Measurements from ENCODE around the gene DAPP1. TPM values are rescaled to one million over a fixed set of nuclear protein-coding genes. Genes with fewer than 3 reads are reported as not detected.

DAPP1 gene
- total and polyA plus RNA-seq, 2 donors (not counting 3 experiments of a cell fraction or from before 2014, with no cell fraction given): not detected

DNA sequence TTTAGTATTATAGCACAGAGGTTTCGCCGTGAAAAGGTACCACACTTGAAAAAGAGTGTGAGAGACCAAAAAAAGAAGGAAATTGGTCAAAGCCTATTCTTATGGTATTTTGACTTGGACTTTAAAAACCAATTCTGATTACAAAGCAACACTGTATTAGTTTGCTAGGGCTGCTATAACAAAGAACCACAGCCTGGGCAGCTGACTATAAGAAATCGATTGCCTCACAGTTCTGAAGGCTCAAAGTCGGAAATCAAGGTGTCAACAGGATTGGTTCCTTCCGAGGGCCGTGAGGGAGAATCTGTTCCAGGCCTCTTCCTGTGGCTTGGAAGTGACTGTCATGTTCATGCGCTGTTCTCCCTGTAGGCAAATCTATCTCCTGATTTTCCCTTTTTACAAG, 17.9 kb downstream of the DAPP1 start:
- Histone ChIP-seq H2AFZ (ENCODE audit: low read depth, low read length) (no peak overlapping the region), H3K4me1 (ENCODE audit: control insufficient read depth, extremely low read depth, insufficient read depth, low read length) (no peaks in the 10 kb centered on the region), H3K9me1 (replicated peaks; ENCODE audit: control insufficient read depth, extremely low read depth, insufficient read depth, low read length) (no peaks in the 10 kb centered on the region), H3K27me3 (ENCODE audit: control insufficient read depth in 2 of 2, insufficient read depth in 2 of 2, low read length in 2 of 2) (peaks cover 0 to 2% of the 10 kb centered on the region in 2 experiments), H3K4me2 (ENCODE audit: insufficient read depth, low read length) (no peak overlapping the region), H3K4me3 (replicated peaks in 1 of 3; ENCODE audit: insufficient read depth in 1 of 3, low read depth in 1 of 3, low read length in 3 of 3) (no peak overlapping the region), H3K9ac (replicated peaks; ENCODE audit: extremely low read depth, insufficient read depth, low read length) (no peak overlapping the region), H4K20me1 (replicated peaks; ENCODE audit: control insufficient read depth, extremely low read depth, insufficient read depth, low read length) (no peaks in the 10 kb centered on the region), H3K27ac (ENCODE audit: insufficient read depth, low read depth, low read length) (no peak overlapping the region), H3K9me3 (replicated peaks; ENCODE audit: control insufficient read depth, insufficient read depth, low read length) (no peaks in the 10 kb centered on the region), H3K79me2 (ENCODE audit: control insufficient read depth, insufficient read depth, low read length) (no peaks in the 10 kb centered on the region), H3K36me3 (ENCODE audit: control insufficient read depth in 2 of 2, extremely low read depth in 1 of 2, insufficient read depth in 2 of 2, low read length in 2 of 2) (no peaks in the 10 kb centered on the region)
- no peak for FAIRE-seq
- no peak for TF ChIP-seq EZH2 (IDR thresholded peaks at IDR 0.05; ENCODE audit: borderline replicate concordance, low read depth, low read length, severe bottlenecking)
- no peak for DNase-seq (ENCODE audit: low read depth, low spot score)
- ChIA-PET POLR2A (no interaction called here), CTCF (no interaction called here)
- no TSS peak for BruUV-seq (replicated peaks)
- intact Hi-C loops (cut with micrococcal nuclease): no loop called here
- dilution Hi-C loops (cut with MboI; ENCODE audit: extremely low pct_ligation_motif_present, low sequenced_read_pairs): no loop called here

DNA sequence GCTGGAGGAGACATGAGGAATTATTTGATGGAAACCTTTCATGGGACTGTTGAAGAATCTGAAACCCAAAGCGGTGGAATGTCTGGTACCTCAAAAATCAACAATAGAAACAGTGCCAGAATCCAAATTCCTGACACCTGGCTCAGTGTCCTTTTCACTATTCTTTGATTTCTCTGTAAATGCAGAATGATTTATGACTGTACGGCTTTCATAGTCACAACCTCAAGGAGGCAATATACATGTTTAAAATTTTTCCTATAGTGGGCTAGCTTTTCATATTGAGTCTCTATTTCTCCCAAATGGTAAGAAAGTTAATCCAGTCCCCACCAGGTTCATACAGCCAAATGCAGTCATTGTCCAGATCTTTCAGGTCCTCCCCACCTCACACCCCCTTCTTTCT, 19.3 kb downstream of the DAPP1 start:
- POLR2A ChIA-PET: no interaction called here
- no peak for FAIRE-seq

More for the DNA sequence above, 19.3 kb downstream of the DAPP1 start:
- Histone ChIP-seq H3K9me3 (replicated peaks; ENCODE audit: control insufficient read depth, insufficient read depth, low read length) (no peaks in the 10 kb centered on the region), H3K27ac (ENCODE audit: insufficient read depth, low read depth, low read length) (no peak overlapping the region), H3K9me1 (replicated peaks; ENCODE audit: control insufficient read depth, extremely low read depth, insufficient read depth, low read length) (no peaks in the 10 kb centered on the region), H3K36me3 (ENCODE audit: control insufficient read depth in 2 of 2, extremely low read depth in 1 of 2, insufficient read depth in 2 of 2, low read length in 2 of 2) (no peaks in the 10 kb centered on the region), H3K4me2 (ENCODE audit: insufficient read depth, low read length) (no peak overlapping the region), H3K27me3 (ENCODE audit: control insufficient read depth in 2 of 2, insufficient read depth in 2 of 2, low read length in 2 of 2) (peaks cover 0 to 2% of the 10 kb centered on the region in 2 experiments), H4K20me1 (replicated peaks; ENCODE audit: control insufficient read depth, extremely low read depth, insufficient read depth, low read length) (no peaks in the 10 kb centered on the region), H3K9ac (replicated peaks; ENCODE audit: extremely low read depth, insufficient read depth, low read length) (no peak overlapping the region), H3K4me3 (replicated peaks in 1 of 3; ENCODE audit: insufficient read depth in 1 of 3, low read depth in 1 of 3, low read length in 3 of 3) (no peak overlapping the region), H3K79me2 (ENCODE audit: control insufficient read depth, insufficient read depth, low read length) (no peaks in the 10 kb centered on the region), H3K4me1 (ENCODE audit: control insufficient read depth, extremely low read depth, insufficient read depth, low read length) (no peaks in the 10 kb centered on the region), H2AFZ (ENCODE audit: low read depth, low read length) (no peak overlapping the region)
- dilution Hi-C loops (cut with MboI; ENCODE audit: extremely low pct_ligation_motif_present, low sequenced_read_pairs) (no loop called here), intact Hi-C loops (cut with micrococcal nuclease) (no loop called here)
- DNase-seq (ENCODE audit: low read depth, low spot score): no peak
- CTCF ChIA-PET: interaction anchor here (1.2 kb wide), 1 partner anchor 24 kb away, joined by 3 read pairs; no protein-coding TSS in a partner anchor
- BruUV-seq (replicated peaks): no TSS peak
- TF ChIP-seq JUN (IDR thresholded peaks at IDR 0.05; ENCODE audit: borderline replicate concordance, insufficient read depth, insufficient read length, low read depth) (no peak), POLR2A (IDR thresholded peaks at IDR 0.05; ENCODE audit: low read depth, low read length) (no peak), POLR2AphosphoS5 (IDR thresholded peaks at IDR 0.05; ENCODE audit: insufficient read depth, low read depth, low read length) (no peak), GATA2 (IDR thresholded peaks at IDR 0.05; ENCODE audit: insufficient read depth, insufficient read length, low read depth, low read length) (no peak), FOS (IDR thresholded peaks at IDR 0.05; ENCODE audit: borderline replicate concordance, insufficient read depth, low read length) (no peak), MYC (IDR thresholded peaks at IDR 0.05; ENCODE audit: low read depth, low read length) (no peak), EZH2 (IDR thresholded peaks at IDR 0.05; ENCODE audit: borderline replicate concordance, low read depth, low read length, severe bottlenecking) (no peak)
- TF ChIP-seq, protein P1, sequence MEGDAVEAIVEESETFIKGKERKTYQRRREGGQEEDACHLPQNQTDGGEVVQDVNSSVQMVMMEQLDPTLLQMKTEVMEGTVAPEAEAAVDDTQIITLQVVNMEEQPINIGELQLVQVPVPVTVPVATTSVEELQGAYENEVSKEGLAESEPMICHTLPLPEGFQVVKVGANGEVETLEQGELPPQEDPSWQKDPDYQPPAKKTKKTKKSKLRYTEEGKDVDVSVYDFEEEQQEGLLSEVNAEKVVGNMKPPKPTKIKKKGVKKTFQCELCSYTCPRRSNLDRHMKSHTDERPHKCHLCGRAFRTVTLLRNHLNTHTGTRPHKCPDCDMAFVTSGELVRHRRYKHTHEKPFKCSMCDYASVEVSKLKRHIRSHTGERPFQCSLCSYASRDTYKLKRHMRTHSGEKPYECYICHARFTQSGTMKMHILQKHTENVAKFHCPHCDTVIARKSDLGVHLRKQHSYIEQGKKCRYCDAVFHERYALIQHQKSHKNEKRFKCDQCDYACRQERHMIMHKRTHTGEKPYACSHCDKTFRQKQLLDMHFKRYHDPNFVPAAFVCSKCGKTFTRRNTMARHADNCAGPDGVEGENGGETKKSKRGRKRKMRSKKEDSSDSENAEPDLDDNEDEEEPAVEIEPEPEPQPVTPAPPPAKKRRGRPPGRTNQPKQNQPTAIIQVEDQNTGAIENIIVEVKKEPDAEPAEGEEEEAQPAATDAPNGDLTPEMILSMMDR (IDR thresholded peaks at IDR 0.05; ENCODE audit: extremely low read depth in 1 of 2, insufficient read depth in 1 of 2, low read depth in 1 of 2, low read length in 2 of 2): no peak
- TF ChIP-seq, protein P2, sequence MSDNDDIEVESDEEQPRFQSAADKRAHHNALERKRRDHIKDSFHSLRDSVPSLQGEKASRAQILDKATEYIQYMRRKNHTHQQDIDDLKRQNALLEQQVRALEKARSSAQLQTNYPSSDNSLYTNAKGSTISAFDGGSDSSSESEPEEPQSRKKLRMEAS (IDR thresholded peaks at IDR 0.05; ENCODE audit: insufficient read depth, insufficient read length): no peak
